ENCODE data around the gene ZNF683. TPM values are rescaled to one million over a fixed set of nuclear protein-coding genes. Genes with fewer than 3 reads are reported as not detected.

Gene ZNF683
- total RNA-seq, 1 donor: not detected

GRCh38 chr1:26351590-26352337, 20.8 kb downstream of the ZNF683 start:
- peak overlapping the region; percentile 48 for H3K27ac ChIP-seq (ENCODE audit: low read depth, low read length)
- peak; percentile 85 for DNase-seq (ENCODE audit: insufficient read length, low spot score, missing footprints)

GRCh38 chr1:26350701-26351589, 21.6 kb downstream of the ZNF683 start:
- H2AFZ ChIP-seq (ENCODE audit: low read length): no peak overlapping the region
- no peak for DNase-seq (ENCODE audit: insufficient read length, low spot score, missing footprints)
- no peak overlapping the region for H3K4me3 ChIP-seq (ENCODE audit: insufficient read depth, low read length)
- TF ChIP-seq CTCF (IDR thresholded peaks at IDR 0.05; ENCODE audit: extremely low read depth, low read depth, low read length): no peak
- H3K27me3 ChIP-seq (ENCODE audit: insufficient read depth, low read length): peaks cover 7% of the 10 kb centered on the region
- H3K36me3 ChIP-seq (ENCODE audit: insufficient read depth, low read length): no peaks in the 10 kb centered on the region
- H3K4me1 ChIP-seq (ENCODE audit: insufficient read depth, low read length): peaks cover 22% of the 10 kb centered on the region
- H3K4me2 ChIP-seq (ENCODE audit: insufficient read depth, low read length): no peak overlapping the region
- no peaks in the 10 kb centered on the region for H4K20me1 ChIP-seq (ENCODE audit: insufficient read depth, low read length)
- peak overlapping the region; percentile 48 for H3K27ac ChIP-seq (ENCODE audit: low read depth, low read length)
- no peaks in the 10 kb centered on the region for H3K79me2 ChIP-seq (ENCODE audit: insufficient read depth, low read length)
- no peaks in the 10 kb centered on the region for H3K9me3 ChIP-seq (ENCODE audit: low read depth, low read length)

More at GRCh38 chr1:26351590-26352337, 20.8 kb downstream of the ZNF683 start:
- no peak overlapping the region for H3K4me2 ChIP-seq (ENCODE audit: insufficient read depth, low read length)
- H3K27me3 ChIP-seq (ENCODE audit: insufficient read depth, low read length): peaks cover 15% of the 10 kb centered on the region
- no peak overlapping the region for H2AFZ ChIP-seq (ENCODE audit: low read length)
- TF ChIP-seq CTCF (IDR thresholded peaks at IDR 0.05; ENCODE audit: extremely low read depth, low read depth, low read length): no peak
- H4K20me1 ChIP-seq (ENCODE audit: insufficient read depth, low read length): no peaks in the 10 kb centered on the region
- no peak overlapping the region for H3K4me3 ChIP-seq (ENCODE audit: insufficient read depth, low read length)
- no peaks in the 10 kb centered on the region for H3K9me3 ChIP-seq (ENCODE audit: low read depth, low read length)
- H3K79me2 ChIP-seq (ENCODE audit: insufficient read depth, low read length): no peaks in the 10 kb centered on the region
- H3K4me1 ChIP-seq (ENCODE audit: insufficient read depth, low read length): peaks cover 22% of the 10 kb centered on the region
- no peaks in the 10 kb centered on the region for H3K36me3 ChIP-seq (ENCODE audit: insufficient read depth, low read length)

- no peak overlapping the region for H3K4me3 ChIP-seq (ENCODE audit: insufficient read depth, low read length)
- H4K20me1 ChIP-seq (ENCODE audit: insufficient read depth, low read length): no peaks in the 10 kb centered on the region
- H3K4me2 ChIP-seq (ENCODE audit: insufficient read depth, low read length): no peak overlapping the region
- H3K4me1 ChIP-seq (ENCODE audit: insufficient read depth, low read length): peaks cover 22% of the 10 kb centered on the region
- no peaks in the 10 kb centered on the region for H3K36me3 ChIP-seq (ENCODE audit: insufficient read depth, low read length)
- peaks cover 2% of the 10 kb centered on the region for H3K27me3 ChIP-seq (ENCODE audit: insufficient read depth, low read length)
- no peaks in the 10 kb centered on the region for H3K9me3 ChIP-seq (ENCODE audit: low read depth, low read length)
- no peak for DNase-seq (ENCODE audit: insufficient read length, low spot score, missing footprints)
- no peak overlapping the region for H3K27ac ChIP-seq (ENCODE audit: low read depth, low read length)
- no peaks in the 10 kb centered on the region for H3K79me2 ChIP-seq (ENCODE audit: insufficient read depth, low read length)
- H2AFZ ChIP-seq (ENCODE audit: low read length): no peak overlapping the region
- TF ChIP-seq CTCF (IDR thresholded peaks at IDR 0.05; ENCODE audit: extremely low read depth, low read depth, low read length): no peak
These were observed 22.2 kb downstream of the ZNF683 start for GRCh38 chr1:26350343-26350700.

- Histone ChIP-seq H3K79me2 (ENCODE audit: insufficient read depth, low read length) (no peaks in the 10 kb centered on the region), H3K36me3 (ENCODE audit: insufficient read depth, low read length) (no peaks in the 10 kb centered on the region), H3K9me3 (ENCODE audit: low read depth, low read length) (no peaks in the 10 kb centered on the region), H3K4me1 (ENCODE audit: insufficient read depth, low read length) (peaks cover 22% of the 10 kb centered on the region), H3K4me2 (ENCODE audit: insufficient read depth, low read length) (no peak overlapping the region), H3K27me3 (ENCODE audit: insufficient read depth, low read length) (no peaks in the 10 kb centered on the region), H4K20me1 (ENCODE audit: insufficient read depth, low read length) (no peaks in the 10 kb centered on the region), H3K27ac (ENCODE audit: low read depth, low read length) (peak overlapping the region; percentile 28), H2AFZ (ENCODE audit: low read length) (no peak overlapping the region), H3K4me3 (ENCODE audit: insufficient read depth, low read length) (no peak overlapping the region)
- DNase-seq (ENCODE audit: insufficient read length, low spot score, missing footprints): no peak
- TF ChIP-seq CTCF (IDR thresholded peaks at IDR 0.05; ENCODE audit: extremely low read depth, low read depth, low read length): no peak
These were observed 22.7 kb downstream of the ZNF683 start for GRCh38 chr1:26349877-26350244.
